Measurements from ENCODE around the gene IGSF9.

IGSF9 gene

GRCh38 chr1:159974350-159974965 is 29.0 kb upstream of the IGSF9 start:
- no peak for DNase-seq (ENCODE audit: low read depth)

GRCh38 chr1:159973350-159973940 is 28.0 kb upstream of the IGSF9 start:
- no peak for DNase-seq (ENCODE audit: low read depth)

GRCh38 chr1:159972443-159973205 is 27.2 kb upstream of the IGSF9 start:
- no peak for DNase-seq (ENCODE audit: low read depth)

- DNase-seq (ENCODE audit: low read depth), result no peak
Measured at GRCh38 chr1:159970932-159971342, 25.5 kb upstream of the IGSF9 start.

DNA sequence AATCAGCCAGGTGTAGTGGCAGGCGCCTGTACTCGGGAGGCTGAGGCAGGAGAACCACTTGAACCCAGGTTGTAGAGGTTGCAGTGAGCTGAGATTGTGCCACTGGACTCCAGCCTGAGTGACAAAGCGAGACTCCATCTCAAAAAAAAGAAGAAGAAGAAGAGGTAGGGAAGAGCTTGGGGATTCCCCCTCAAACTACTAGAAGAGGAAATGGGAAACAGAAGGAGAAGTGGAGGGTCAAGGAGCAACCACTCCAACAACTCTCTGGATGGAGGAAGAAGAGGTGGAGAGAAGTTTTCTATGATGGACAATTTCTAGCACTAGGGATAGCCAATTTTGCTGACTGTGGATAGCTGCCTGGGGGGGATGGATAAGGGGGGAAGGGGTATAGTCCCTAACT is 23.5 kb upstream of the IGSF9 start:
- no peak for DNase-seq (ENCODE audit: low read depth)

GRCh38 chr1:159965263-159965662 is 19.9 kb upstream of the IGSF9 start:
- DNase-seq (ENCODE audit: low read depth), result no peak

DNA sequence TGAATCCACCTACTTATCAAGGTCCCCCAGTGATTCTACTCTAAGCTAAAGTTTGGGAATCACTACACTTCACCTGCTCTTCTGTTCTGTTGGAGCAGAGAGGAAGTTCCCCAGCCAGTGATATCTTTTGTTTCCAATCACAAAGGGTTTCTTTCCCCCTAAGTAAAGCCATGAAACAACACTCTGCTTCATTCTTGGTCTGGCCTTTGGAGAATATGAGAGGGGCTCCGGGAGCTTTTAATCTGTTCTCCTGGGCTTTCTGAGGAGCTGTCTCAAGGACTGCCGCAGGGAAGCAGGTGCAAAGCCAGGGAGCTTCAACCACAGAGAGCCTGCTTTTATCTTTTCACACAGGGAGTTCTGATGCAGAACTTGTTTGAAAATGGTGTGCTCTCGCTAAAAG is 18.7 kb upstream of the IGSF9 start:
- DNase-seq (ENCODE audit: low read depth), result no peak

GRCh38 chr1:159962176-159962575 is 16.8 kb upstream of the IGSF9 start:
- no peak for DNase-seq (ENCODE audit: low read depth)

DNA sequence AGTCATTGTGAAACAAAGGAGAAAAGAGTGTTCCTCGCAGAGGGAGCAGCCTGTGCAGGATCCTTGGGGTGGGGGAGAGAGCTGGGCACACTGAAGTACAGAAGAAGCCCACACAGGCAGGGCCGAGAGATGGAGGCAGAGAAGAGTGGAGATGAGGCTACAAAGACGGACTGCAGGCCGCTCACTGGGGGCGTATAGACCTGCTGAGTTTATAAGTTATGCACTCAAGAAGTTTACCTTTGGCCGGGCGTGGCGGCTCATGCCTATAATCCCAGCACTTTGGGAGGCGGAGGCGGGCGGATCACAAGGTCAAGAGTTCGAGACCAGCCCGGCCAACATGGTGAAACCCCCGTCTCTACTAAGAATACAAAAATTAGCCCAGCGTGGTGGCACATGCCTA is 16.2 kb upstream of the IGSF9 start:
- DNase-seq (ENCODE audit: low read depth), result no peak

DNA sequence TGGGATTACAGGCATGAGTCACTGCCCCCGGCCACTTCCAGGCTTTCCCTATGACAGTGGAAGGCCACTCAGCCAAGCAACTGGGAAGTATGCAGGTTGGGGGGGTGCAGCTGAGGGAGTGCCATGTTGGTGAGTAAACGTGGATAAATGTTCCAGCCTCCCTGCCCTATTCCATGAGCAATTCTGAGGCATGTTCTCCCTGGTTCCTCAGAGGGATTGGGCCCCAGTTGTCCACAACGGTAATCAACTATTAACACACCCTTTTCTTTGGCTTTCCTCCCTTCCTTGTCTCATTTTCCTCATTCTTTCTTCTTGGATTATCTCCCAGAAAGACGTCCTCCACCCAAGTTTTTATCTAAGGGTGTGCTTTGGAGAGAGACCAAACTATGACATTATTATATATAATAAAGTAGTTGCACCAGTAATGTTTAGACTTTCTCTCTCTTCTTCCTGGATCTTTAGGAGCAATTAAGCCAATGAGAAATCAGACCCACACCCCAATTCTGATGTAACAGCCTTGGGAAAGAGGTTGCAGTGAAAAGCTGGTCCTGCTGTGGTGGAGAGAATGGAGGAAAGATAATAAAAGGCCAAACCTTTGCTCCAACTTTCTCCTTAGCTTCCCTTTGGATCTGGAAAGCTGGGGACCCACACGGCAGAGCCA is 15.4 kb upstream of the IGSF9 start:
- no peak for DNase-seq (ENCODE audit: low read depth)

DNA sequence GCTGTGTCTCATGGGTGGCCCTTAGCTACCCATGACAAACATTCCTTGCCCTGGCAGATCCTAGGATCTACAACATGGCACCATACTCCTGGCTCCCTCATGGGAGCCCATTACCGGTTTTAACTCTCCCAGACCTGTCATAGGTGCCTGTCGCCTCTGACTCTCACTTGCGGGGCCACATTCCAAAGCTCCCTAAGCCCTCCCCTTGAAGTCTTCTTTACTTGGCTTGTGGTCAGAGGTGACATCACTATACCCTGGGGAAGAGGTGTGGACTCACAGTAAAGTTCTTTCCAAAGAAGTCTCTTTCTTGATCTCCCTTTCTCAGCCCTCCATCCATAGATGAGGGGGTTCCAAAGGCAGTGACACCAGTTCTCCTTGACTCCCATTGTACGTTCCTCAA is 14.0 kb upstream of the IGSF9 start:
- no peak for DNase-seq (ENCODE audit: low read depth)

GRCh38 chr1:159958719-159959380 is 13.4 kb upstream of the IGSF9 start:
- no peak for DNase-seq (ENCODE audit: low read depth)

DNA sequence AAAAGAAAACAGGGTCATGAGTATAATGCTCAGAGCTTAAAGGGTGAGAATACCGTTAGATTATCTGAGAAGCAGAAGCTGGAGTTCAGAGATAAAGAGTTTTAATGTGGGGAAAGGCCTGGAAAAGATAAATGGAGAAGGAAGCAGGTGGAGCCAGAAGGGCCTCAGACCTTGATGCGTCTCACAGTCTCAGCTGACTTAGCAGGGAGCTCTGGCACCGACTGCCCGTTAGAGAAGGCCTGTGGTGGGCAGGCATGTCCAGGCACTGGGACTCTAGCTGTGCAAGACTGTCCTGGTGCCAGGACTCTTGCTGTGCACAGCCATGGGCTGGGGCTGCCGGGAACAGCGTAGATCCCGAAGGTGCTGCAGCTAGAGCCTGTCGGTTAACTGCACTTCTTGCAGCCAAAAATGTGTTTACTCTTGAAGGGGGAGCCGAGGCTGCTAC is 12.4 kb upstream of the IGSF9 start:
- DNase-seq (ENCODE audit: low read depth), result no peak

GRCh38 chr1:159955456-159955855 is 10.0 kb upstream of the IGSF9 start:
- DNase-seq (ENCODE audit: low read depth), result no peak

- DNase-seq (ENCODE audit: low read depth), result no peak
Measured at GRCh38 chr1:159953536-159954515, 8.4 kb upstream of the IGSF9 start, which contains the start of gene SLAMF9. Gene SLAMF9 (minus strand): TSS chr1:159954237. CDS start chr1:159954137, 100 bp downstream.

- DNase-seq (ENCODE audit: low read depth), result no peak
Measured at GRCh38 chr1:159952932-159953331, 7.5 kb upstream of the IGSF9 start.

- no peak for DNase-seq (ENCODE audit: low read depth)
Measured at GRCh38 chr1:159951551-159951950, 6.1 kb upstream of the IGSF9 start.

GRCh38 chr1:159951016-159951415 is 5.6 kb upstream of the IGSF9 start:
- DNase-seq (ENCODE audit: low read depth), result no peak

DNA sequence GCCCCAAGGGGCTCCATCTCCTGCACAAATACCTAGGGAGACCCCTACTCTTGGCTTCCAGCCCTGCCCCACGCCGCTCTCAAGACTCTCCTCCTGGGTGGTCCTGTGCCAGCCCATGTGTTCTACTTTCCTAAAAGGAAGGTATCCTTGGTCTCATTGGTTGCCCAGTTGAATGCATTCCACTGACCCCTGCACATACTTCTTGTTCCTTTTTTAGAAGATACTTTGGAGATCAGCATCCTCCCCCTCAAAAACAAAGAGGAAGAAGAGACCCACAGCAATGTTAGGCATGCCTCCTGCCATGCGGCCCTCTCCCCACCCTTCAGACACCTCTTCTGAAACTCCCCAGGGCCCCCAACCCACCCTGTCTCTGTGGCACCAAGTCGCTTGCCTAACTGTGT is 4.6 kb upstream of the IGSF9 start:
- no peak for DNase-seq (ENCODE audit: low read depth)

DNA sequence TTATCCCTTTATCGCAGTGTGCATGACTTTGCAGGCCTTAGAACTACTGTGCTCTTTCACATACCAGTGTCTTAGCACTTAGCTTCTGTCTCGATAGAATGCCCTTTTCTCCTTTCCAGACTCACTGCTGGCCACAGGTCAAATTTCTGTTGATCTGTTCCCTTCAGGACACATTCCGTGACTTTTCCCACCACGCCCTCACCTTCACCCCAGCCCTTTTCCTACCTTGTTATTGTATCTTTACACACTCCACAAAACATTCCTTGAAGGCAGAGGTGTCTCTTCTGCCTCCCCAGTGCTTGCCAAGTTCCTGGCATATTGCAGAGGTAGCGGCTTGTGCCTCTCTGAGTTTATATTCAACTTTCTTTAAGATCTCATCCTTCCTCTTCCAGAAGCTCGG is 3.7 kb upstream of the IGSF9 start:
- DNase-seq (ENCODE audit: low read depth), result no peak

DNA sequence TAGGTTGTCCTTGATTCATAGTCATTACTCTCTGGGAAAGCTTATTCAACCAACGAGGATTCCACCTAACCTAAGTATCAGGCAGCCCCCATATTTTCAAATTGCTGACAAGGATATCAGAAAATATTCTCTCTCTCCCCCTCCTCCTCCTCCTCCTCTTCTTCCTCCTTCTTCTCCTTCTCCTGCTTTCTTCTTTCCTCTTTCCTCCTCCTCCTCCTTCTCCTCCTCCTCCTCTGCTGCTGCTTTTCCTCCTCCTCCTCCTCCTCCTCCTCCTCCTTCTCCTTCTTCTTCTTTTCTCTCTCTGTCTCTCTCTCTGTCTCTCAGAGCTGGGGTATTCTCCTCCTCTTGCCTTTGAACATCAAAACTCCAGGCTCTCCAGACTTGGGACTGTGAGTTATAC is 2.5 kb upstream of the IGSF9 start:
- no peak for DNase-seq (ENCODE audit: low read depth)

Measured in T follicular helper cell (primary cell).